Stimulated activated CD4-positive, alpha-beta T cell treated with anti-CD3 and anti-CD28 coated beads, TNF-alpha, amount 100 ng/mL, for 48 hours (primary cell): ENCODE data around the gene CD72.
A peak's percentile ranks its signal among the peaks of the same experiment; 100 is the strongest.
"Not testable (repeated sequence)": the region's sequence is repeated elsewhere in the genome, so short reads cannot be mapped to it uniquely, and the experiment has no call there.

Experiments used
- DNase-seq, 3 donors: peaks; one replicate each; pipeline ENCODE4 v3.0.0-alpha.2; 2020; ENCODE audit warnings: low read depth in 3 of 3

Gene CD72

GRCh38 chr9:35650341-35651158, 32.3 kb upstream of the CD72 start, which contains the start of gene SIT1:
SIT1 (minus strand) TSS chr9:35650931; CDS start chr9:35650853, 78 bp downstream.
- DNase-seq: peak in 1 of 3 donors; percentile 48

DNA sequence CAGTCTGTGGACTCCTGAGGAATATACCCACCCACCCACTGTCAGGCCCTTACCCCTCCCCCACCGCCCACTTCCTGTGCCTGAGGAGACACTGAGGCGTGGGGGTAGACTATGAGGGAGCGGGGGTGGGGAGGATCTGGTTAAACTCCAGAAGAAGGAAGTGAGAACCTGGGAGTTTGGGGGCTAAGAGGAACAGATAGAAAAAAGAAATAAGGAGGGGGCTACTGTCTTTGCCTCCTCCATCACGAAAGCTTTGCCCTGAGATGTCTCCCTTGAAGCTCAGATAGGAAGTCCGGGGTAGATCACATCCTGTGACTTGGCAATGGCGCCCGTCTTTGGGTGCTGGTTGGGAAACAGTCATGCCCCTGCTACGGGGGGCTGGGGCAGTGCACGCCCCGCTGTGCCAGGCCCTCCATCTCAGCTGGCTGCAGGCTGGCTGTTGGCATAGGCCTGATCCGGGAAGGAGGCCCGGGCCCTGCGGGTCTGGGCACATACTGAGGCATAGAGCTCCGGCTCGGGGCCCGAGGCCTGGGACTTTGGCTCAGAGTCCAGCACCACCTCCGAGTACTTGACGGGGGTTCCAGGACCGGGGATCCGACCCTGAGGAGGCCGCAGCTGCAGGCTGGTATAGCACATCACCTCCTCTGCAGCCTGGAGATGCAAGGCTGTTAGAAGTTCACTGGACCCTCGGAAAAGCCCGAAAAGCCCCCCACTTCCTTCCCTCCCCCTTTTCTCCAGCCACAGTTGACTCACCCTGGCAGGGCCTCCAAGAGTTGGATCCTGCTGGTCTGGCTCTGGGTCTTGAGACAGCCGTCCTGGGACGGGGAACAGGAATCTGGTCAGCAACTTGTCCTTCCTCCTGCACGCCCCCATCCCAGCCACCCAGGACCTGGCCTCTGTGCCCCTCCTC, 31.5 kb upstream of the CD72 start:
- DNase-seq: peak in 1 of 3 donors; percentile 35

DNA sequence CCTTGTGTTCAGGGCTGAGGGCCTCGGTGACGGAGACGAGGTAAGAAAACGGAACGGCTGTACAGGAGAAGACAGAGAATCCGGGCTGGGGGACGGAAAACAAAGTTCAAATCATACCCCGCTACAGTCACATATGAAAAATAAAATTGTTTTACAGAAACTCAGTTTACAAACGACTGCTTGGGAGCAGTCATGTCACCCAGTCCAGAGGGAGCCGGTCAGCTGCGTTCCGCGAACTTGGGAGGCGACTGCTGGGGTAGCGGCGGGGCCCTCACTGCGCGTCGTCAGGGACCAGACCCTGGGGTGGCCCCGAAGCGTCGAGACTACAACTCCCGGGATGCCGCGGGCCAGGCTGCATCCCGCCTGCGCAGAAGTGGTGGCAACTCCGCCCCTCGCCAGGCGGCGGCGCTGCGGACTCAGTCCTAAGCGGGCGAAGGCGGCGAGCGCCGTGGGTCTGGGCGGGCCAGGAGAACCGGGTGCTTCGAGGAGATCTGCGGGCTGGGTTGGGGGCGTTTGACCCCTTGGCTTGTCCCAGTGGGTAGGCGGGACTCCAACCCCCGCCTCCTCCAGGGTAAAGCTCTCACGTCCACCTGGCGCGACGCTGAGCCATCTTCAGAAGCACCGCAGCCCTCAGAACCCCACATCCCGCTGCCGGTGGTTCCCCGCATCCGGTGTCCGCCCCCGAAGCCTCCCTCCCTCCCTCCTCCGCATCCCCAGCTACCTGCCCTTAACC, 28.5 kb upstream of the CD72 start:
- peak; percentile 79 to 90 (median 82) for DNase-seq

DNA sequence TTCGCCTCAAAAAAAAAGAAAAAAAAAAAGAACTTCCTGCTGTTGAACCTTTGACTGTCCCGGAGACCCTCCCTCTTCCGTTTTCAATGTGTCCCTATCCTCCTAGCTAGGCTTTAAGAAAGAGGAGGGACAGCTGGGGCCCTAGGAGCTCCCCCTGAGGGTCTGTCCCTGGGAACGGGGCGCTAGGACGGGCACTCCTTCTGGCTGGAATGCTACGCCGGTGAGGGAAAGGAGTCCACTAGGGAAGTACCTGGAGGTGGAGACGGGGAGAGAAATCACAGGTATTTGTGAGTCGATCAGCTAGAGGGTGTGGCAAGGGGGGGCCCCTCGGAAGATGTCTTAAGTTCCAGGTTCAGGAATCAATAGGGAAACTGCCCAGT, 27.9 kb upstream of the CD72 start:
- no peak for DNase-seq

- not testable (repeated sequence) for DNase-seq
Measured at GRCh38 chr9:35645736-35646135, 27.5 kb upstream of the CD72 start.

DNA sequence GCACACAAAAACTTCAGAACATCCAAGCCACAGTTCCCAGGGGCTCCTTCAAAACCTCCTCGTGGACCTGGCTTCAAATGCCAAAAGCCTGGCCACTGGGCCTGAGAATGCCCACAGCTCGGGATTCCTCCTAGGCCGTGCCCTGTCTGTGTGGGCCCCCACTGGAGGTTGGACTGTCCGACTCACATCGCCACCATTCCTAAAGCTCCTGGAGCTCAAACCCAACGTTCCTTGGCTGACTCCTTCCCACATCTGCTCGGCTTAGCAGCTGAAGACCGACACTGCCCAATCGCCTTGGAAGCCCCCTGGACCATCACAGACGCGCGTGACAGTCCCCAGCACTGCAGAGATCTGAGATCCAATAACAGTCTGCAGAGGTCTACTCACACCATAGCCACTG, 24.8 kb upstream of the CD72 start:
- DNase-seq: no peak

GRCh38 chr9:35641478-35641877, 23.3 kb upstream of the CD72 start:
- not testable (repeated sequence) for DNase-seq

- not testable (repeated sequence) for DNase-seq
Measured at GRCh38 chr9:35640431-35640830, 22.2 kb upstream of the CD72 start.

DNA sequence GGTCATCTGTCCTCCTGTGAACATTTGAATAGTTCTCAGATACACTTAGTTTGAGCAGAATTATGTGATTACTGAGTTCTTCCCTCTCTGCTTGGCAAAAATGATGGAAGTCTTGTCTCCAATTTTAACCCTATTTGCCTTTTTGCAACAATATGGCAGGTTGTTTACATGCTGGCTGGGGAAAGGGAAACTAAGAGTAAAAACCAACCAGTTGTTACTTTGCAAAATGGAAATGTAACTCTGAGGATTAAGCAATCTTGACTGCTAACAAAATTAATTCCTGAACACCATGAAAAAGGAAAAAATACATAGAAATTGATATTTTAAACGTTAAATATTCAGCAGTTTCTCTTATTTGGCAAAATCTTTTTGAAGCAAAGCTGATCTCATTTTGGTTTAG, 21.4 kb upstream of the CD72 start:
- DNase-seq: no peak

GRCh38 chr9:35639225-35639624, 21.0 kb upstream of the CD72 start:
- DNase-seq: not testable (repeated sequence)

DNA sequence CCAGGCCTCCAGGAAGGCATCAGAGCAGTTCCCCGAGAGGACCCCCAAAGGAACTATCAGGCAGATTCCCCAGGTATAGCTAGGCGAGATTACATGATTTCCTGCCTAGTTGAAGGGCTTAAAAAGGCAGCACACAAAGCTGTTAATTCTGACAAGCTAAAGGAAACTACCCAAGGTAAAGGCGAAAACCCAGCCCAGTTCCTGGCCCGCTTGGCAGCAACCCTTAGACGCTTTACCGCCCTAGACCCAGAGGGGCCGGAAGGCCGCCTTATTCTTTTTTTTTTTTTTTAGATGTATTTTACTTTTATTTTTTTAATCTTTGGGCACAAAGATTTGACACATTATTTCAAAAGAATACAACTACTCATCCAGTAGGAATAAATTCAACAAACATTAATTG, 20.5 kb upstream of the CD72 start:
- DNase-seq: not testable (repeated sequence)

GRCh38 chr9:35637427-35637955, 19.3 kb upstream of the CD72 start:
- DNase-seq: not testable (repeated sequence)

DNA sequence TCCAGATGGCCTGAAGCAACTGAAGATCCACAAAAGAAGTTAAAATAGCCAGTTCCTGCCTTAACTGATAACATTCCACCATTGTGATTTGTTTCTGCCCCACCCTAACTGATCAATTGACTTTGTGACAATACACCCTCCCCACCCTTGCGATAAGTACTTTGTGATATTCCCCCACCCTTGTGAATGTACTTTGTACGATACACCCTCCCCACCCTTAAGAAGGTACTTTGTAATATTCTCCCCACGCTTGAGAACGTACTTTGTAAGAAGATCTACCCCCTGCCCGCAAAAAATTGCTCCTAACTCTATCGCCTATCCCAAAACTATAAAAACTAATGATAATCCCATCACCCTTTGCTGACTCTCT, 18.6 kb upstream of the CD72 start:
- not testable (repeated sequence) for DNase-seq

- DNase-seq: no peak
Measured at GRCh38 chr9:35636135-35636876, 18.1 kb upstream of the CD72 start.

GRCh38 chr9:35635730-35636129, 17.5 kb upstream of the CD72 start:
- no peak for DNase-seq

- DNase-seq: no peak
Measured at GRCh38 chr9:35629597-35629996, 11.4 kb upstream of the CD72 start.

DNA sequence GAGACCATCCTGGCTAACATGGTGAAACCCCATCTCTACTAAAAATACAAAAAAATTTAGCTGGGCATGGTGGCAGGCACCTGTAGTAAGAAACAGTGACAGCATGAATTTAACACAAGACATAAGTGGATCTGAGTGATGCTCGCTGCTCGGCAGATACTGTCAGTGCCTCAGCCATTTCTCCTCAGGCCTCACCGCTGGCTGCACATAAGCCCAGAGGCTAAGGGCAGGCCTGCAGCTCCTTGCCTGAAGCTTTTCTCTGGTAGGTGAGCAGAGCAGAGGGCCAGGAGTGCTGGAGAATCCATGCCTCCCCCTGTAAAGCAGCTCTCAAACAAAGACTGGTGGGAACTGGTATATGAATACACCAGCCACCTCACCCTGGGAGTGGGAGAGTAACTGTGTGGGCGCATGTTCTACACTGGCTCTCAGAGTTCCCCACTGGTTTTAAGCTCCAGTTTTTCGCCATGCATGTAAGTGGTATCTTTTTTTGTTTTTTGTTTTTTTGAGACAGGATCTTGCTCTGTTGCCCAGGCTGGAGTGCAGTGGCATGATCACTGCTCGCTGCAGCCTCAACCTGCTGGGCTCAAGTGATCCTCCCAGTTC, 10.3 kb upstream of the CD72 start:
- DNase-seq: no peak

DNA sequence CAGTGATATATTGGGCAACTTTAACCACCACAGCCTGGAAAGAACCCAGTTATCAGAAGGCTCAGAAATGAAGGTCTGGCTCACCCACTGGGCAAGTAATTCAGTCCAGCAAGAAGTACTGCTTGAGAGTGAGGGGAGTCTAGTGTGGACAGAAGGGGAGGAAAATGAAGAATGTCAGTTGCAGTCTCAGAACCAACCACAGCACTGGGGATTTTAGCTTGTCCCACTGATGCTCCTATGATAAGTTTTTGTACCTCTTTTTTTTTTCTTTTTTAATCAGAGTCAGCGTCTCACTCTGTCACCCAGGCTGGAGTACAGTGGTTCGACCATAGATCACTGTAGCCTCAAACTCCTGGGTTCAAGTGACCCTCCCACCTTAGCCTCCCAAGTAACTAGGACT, 9.4 kb upstream of the CD72 start:
- DNase-seq: no peak

DNA sequence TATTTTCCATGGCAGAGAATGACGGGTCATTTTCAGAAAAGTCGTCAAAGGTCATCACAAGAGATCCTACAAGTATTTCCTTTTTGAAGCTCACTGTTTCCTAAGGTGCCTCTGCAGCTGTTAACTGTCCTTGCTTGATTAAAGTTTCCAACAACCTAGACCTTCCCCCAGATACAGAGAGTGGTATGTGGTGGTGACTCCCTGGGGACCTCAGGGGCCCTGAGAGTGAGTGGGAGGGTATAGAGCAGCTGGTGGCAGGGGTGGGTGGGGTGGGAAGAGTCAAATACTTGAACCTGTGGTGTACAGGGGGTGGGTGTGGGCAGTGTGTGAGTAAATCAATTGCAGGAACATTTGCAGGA, 1.6 kb upstream of the CD72 start:
- DNase-seq: peak in 1 of 3 donors; percentile 31
